ENCODE measurements around the gene PITX1.

The PITX1 gene

DNA sequence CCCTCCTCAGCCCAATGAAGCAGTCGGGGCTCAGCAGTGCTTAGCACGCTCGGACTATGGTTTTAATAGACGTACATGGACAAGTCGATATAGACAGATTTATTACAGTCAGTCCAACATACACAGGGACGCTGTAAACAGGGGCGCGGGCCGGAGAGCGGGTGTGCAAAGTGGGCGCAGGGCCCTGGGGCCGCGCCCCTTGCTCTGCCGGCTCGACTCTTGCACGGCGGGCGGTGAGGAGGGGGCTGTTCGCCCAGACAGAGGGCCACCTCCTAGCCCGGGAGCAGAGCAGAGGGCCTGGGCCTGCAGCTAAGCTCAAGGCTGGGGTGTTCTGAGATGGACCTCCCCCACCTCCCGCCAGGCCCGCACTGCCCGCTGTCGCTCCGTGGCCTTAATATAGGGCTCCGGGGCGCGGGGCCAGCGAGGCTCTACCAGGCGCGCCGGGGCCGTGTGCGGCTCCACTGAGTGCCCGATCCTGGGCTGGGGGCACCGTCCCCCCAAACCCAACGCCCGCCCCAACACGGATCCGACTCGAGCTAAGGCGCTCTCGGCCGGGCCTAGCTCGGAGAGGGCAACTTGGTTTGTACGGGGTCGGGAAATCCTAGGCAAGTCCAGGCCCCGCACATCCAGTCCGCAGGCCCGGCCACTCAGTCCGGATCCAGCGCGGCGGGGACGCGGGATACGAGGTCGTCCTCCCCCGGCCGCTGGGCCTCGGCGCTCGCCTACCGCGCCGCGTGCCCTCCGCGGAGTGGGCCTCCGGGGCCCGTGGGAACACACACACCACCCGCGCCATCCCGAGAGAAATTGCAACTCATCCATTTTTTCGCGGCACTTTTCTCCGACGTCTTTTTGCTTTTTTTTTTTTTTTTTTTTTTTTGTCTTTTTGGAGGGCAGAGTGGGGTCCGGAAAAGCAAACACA is 6.1 kb downstream of the PITX1 start:
- no peak for TF ChIP-seq ZFX (IDR thresholded peaks at IDR 0.05)
- no peak for TF ChIP-seq CTCF (conservative IDR thresholded peaks at IDR 0.05)
- no peak overlapping the region for H3K27ac ChIP-seq

DNA sequence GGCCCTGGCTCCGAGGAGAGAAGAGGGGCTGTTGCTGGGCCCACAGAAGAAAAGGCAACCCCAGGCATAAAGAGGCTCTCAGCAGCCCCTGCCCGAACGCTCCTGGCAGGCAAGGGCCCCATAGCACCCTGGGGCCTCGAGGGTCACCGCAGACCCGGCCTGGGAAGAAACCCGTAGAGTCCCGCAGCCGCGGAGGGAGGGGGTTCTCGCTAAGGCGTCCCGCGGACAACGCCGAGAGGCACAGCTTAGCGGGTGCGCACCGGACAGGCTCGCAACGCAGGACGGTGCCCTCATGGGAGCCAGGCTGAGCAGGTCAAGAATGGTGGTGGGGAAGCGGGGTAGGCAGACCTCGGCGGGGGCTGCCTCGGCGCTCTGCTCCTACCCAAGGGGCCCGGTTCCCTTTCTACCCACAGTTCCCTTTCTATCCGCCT is 6.7 kb downstream of the PITX1 start:
- H3K27ac ChIP-seq = no peak overlapping the region
- TF ChIP-seq CTCF (conservative IDR thresholded peaks at IDR 0.05) = no peak
- no peak for TF ChIP-seq ZFX (IDR thresholded peaks at IDR 0.05)

- no peak overlapping the region for H3K27ac ChIP-seq
- TF ChIP-seq ZFX (IDR thresholded peaks at IDR 0.05) (no peak), CTCF (conservative IDR thresholded peaks at IDR 0.05) (no peak)
Measured at GRCh38 chr5:135026645-135027265, 7.3 kb downstream of the PITX1 start.

GRCh38 chr5:135025730-135026644 is 8.0 kb downstream of the PITX1 start:
- no peak overlapping the region for H3K27ac ChIP-seq
- TF ChIP-seq CTCF (conservative IDR thresholded peaks at IDR 0.05) = no peak

- no peak overlapping the region for H3K27ac ChIP-seq
- TF ChIP-seq ZFX (IDR thresholded peaks at IDR 0.05) (no peak), CTCF (conservative IDR thresholded peaks at IDR 0.05) (no peak)
Measured at GRCh38 chr5:135024956-135025729, 8.9 kb downstream of the PITX1 start.

DNA sequence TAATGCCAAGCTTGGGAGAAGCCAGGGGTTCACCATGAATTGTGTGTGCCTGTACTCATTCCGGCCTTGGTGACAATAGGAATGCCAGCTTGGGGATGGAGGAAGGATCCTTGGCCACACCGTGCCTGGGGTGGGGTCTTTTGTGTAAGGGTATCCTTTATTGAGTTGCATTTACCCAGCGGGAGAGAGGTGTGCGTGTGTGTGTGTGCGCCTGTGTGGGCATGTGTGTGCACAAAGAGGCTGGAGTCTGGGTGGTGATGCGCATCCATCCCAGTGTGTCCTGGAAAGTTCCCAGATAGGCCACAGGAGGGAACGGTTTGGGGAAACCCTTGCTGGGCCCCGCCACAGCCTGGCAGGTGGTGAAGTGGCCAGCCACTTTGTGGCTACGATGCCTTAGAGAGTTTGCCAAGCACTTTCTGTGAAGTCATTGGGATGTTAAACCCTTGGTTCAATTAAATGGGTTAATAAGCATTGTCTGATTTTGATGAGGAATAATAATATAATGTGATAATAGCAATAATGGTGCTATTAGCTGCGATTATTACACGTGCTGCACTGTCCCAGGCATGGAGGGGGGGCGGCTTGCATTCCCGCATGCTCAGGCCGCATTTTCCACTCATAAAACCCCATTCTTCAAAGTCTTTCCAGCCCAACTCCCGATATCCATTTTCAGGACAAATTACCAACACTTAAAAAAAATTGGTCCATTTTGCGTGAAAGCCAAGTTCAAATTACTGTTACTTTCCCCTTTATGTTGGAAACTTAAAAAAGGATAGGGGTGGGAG is 13.7 kb downstream of the PITX1 start:
- H3K27ac ChIP-seq = no peak overlapping the region
- TF ChIP-seq CTCF (conservative IDR thresholded peaks at IDR 0.05) (no peak), ZFX (IDR thresholded peaks at IDR 0.05) (no peak)
